ENCODE measurements around the gene DSCAM.
"Not testable (repeated sequence)": the region's sequence is repeated elsewhere in the genome, so short reads cannot be mapped to it uniquely, and the experiment has no call there.

DSCAM gene

DNA sequence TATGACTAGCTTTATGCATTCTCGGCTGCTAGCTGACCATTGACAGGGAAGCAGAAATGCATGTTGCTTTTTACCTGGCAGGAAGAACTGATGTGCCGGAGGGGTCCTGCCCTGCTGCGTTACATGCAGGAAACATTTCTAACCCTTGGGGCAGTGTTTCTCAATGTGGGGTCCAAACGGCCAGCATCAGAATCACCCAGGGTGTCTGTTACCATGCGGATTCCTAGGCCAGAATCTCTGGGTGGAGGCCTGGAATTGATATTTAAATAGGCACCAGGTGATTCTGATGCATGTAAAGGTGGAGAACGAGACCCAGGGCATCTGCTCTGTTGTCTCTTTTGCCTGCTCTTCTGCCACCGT is 797.0 kb downstream of the DSCAM start:
- no peak for DNase-seq (ENCODE audit: low read depth)

DNA sequence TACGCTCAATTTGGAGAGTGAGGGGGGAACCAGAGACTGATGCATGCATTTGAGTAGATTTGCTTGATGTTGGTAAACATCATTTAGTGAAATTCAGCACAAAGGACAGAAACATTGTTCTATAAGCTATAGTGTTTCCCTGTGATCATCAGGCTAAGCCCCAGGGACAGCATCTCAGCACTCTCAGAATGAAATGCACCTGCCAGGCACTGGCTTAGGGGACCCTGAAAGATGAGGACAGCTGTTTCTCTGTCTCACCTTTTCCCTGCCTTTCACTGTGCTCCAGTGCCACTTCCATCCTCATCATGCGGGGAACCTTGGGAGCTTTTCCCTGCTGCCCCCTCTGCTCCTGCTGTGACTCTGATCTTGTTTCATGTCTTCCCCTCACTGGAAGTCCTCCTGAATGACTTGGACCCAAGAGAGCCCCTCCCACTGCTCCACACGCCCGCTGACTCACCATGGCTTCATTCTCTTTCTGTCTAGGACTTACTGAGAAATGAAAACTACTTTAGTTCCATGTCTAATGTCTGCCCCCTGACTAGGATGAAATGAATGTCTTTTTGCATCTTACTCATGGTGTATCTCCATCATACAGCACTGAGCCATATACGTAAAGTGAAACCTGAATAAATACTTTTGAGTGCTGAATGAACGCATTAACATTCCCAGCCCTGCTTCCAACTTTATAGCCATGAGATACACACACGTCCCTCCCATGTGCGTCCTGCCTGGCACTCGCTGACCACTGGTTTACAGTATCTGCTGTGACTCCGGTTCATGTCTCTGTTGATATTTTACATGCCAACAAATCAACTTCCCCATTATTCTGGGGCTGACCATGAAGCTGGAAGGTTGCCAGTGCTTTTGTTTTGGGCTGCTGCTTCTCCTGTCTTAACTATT is 797.7 kb downstream of the DSCAM start:
- DNase-seq (ENCODE audit: low read depth) = no peak

GRCh38 chr21:40047993-40048730 is 798.8 kb downstream of the DSCAM start:
- no peak for DNase-seq (ENCODE audit: low read depth)

DNA sequence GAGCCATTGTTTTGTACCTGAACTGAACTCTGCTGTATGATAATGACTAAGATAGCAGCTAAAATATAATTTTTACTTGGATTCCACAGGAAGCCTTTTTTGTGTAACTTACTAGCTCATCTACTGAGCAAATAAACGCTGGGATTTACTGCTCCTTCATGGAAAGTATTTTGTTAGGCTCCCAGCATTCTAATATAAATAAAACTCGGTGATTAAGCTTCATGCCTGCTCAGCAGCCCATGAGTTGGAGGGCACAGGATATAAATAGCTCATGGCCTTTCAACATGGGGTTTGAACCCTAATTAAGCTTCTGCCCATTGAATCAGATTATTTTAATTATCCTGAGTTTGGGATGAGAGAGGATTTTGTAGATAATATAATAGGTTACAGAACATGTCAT is 799.7 kb downstream of the DSCAM start:
- DNase-seq (ENCODE audit: low read depth) = no peak

GRCh38 chr21:40043866-40044265 is 803.1 kb downstream of the DSCAM start:
- no peak for DNase-seq (ENCODE audit: low read depth)

DNA sequence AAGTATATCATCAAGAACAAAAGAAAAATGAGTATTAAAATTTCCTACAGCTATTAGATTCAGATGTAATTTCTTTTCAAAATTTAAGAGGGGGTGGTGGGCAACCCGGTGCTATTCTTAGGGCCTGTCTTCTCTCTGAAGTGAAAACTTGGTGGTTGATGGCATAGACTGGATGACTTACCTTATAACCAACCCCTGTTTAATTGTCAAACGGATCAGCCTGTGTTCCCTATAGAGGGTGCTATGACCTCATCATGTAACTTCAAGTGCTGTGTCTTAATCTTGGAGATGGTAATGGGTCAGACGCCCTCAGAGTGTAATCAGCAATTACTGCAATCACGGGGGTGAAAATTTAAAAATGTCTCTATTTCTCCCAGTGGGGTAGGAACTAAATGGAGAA is 803.5 kb downstream of the DSCAM start:
- no peak for DNase-seq (ENCODE audit: low read depth)

GRCh38 chr21:40041446-40041845 is 805.5 kb downstream of the DSCAM start:
- DNase-seq (ENCODE audit: low read depth) = no peak

DNA sequence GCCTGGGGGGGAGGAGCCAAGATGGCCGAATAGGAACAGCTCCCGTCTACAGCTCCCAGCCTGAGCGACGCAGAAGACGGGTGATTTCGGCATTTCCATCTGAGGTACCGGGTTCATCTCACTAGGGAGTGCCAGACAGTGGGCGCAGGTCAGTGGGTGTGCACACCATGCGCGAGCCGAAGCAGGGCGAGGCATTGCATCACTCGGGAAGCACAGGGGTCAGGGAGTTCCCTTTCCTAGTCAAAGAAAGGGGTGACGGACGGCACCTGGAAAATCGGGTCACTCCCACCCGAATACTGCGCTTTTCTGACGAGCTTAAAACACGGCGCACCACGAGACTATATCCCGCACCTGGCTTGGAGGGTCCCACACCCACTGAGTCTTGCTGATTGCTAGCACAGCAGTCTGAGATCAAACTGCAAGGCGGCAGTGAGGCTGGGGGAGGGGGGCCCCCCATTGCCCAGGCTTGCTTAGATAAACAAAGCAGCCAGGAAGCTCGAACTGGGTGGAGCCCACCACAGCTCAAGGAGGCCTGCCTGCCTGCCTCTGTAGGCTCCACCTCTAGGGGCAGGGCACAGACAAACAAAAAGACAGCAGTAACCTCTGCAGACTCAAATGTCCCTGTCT is 813.7 kb downstream of the DSCAM start:
- DNase-seq (ENCODE audit: low read depth) = not testable (repeated sequence)

DNA sequence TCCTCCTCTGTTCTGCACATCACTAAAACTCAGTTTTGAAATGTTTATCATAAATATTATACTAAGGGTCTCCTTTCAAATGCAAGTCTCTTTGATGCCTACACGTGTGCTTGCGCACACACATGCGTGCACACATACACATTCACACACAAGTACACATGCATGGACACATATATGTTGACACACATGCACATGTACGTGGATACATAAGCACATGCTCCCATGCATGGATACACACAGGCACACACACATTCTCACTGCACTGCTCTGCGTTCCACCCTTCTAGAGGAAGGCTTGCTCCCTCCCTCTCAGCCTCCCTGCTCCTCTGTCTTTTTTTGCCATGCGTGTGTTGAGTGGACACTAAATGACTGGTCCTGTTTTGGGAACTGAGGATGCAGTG is 817.1 kb downstream of the DSCAM start:
- DNase-seq (ENCODE audit: low read depth) = no peak

- not testable (repeated sequence) for DNase-seq (ENCODE audit: low read depth)
These were observed 818.6 kb downstream of the DSCAM start for GRCh38 chr21:40028393-40028792.

- no peak for DNase-seq (ENCODE audit: low read depth)
These were observed 825.2 kb downstream of the DSCAM start for GRCh38 chr21:40021558-40022351.

- no peak for DNase-seq (ENCODE audit: low read depth)
These were observed 826.3 kb downstream of the DSCAM start for GRCh38 chr21:40020651-40021050.

- DNase-seq (ENCODE audit: low read depth) = no peak
These were observed 828.0 kb downstream of the DSCAM start for GRCh38 chr21:40018871-40019475.

DNA sequence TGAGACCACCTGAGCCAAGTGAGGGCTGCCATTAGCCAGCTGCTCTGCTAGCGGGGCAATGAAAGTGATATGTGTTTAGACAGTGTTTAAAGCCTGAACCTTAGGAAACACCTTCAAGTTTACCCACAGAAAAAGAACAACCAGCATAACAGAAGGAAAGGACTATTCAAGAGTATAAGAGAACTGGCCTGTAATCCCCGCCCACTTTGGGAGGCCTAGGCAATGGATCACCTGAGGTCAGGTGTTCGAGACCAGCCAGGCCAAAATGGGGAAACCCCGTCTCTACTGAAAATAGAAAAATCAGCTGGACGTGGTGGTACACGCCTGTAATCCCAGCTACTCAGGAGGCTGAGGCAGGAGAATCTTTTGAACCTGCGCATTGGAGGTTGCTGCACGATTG is 830.3 kb downstream of the DSCAM start:
- no peak for DNase-seq (ENCODE audit: low read depth)

DNA sequence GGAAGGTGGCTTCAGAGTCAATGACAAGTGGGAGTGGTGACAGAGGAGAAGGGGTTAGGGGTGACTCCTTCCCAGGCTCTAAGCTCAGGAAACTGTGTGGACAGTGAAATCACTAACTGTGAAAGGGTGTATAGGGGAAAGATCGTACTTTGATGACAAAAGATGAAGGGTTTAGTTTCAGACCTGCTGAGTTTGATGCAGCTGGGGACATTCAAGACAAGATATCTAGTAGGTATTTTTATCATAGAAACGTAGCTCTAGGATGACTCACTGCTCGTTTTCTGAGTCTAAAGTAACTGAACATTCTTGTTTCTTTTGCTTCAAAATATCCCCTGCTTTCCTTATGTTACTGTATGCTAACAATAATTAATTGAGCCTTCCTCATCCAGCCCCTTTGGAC is 830.7 kb downstream of the DSCAM start:
- no peak for DNase-seq (ENCODE audit: low read depth)

DNA sequence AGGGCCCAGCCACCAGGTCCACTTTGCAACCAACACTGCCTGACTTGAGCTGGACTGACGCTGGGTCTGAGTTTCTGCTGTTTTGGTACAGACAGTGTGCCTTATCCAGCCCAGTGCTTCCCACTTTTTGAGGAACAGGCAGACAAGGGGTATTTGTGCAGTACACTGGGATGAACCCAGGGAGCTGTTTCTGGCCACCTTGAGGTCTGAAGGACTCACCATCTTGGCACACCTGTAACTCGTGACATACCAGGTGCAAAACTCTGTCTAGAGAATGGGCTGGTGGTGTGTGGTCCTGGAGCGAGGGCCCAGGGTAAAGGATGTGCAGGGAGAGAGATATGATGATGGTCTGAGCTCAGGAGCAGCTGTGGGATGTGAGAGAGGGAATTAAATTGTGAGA is 831.1 kb downstream of the DSCAM start:
- DNase-seq (ENCODE audit: low read depth) = no peak

- no peak for DNase-seq (ENCODE audit: low read depth)
These were observed 832.6 kb downstream of the DSCAM start for GRCh38 chr21:40014394-40014793.

GRCh38 chr21:40013001-40013735 is 833.8 kb downstream of the DSCAM start:
- no peak for DNase-seq (ENCODE audit: low read depth)

DNA sequence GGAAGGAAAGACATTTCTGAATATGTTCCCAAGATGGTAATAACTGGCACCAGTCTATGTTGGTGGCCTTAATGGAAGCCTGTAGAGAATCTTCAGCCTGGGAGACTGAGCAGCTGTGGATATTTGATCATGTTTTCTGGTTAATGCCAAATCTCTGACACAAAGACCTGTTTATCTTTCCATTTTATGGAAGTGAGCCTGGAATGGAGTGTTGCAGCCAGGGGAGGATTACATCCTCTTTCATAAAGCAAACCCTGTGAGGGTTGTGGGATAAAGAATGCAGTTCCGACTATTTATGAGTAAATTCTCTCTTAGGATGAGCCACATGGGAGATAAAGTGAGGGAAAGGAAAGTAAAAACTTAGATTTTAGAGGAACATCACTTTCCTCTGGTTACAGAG is 835.6 kb downstream of the DSCAM start:
- DNase-seq (ENCODE audit: low read depth) = no peak

- DNase-seq (ENCODE audit: low read depth) = no peak
These were observed 844.0 kb downstream of the DSCAM start for GRCh38 chr21:40002978-40003377.
